Measurements from ENCODE around the gene TSPEAR. TPM values are rescaled to one million over a fixed set of nuclear protein-coding genes. Genes with fewer than 3 reads are reported as not detected.
"Not testable (repeated sequence)": the region's sequence is repeated elsewhere in the genome, so short reads cannot be mapped to it uniquely, and the experiment has no call there.

TSPEAR gene
- total RNA-seq, 6 experiments from 2014 or later: not detected

DNA sequence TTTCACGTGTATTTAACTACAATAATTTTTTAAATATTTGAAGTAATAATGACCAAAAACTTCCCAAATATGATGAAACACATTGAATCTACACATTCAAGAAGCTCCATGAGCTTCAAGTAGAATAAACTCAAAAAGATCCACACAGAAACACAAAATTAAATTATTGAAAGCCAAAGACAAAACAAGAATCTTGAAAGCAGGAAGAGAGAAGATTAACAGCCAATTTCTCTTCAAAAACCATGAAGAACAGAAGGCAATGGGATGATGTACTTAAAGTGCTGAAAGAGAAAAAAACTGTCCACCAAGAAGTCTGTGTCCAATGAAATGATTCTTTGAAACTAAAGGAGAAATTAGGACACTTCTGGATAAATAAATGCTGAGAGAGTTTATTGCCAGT lies 79.3 kb downstream of the TSPEAR start:
- Mint-ChIP-seq H3K27ac (no peak overlapping the region), H3K9me3 (peaks cover 37% of the 10 kb centered on the region), H3K27me3 (ENCODE audit: insufficient read depth) (peaks cover 2% of the 10 kb centered on the region), H3K4me3 (no peak overlapping the region), H3K4me1 (ENCODE audit: low read depth) (no peaks in the 10 kb centered on the region), H3K36me3 (ENCODE audit: low read depth) (peaks cover 10% of the 10 kb centered on the region; the same call in 1 of the 2 replicates)
- DNase-seq: no peak
- TF ChIP-seq, protein P1, sequence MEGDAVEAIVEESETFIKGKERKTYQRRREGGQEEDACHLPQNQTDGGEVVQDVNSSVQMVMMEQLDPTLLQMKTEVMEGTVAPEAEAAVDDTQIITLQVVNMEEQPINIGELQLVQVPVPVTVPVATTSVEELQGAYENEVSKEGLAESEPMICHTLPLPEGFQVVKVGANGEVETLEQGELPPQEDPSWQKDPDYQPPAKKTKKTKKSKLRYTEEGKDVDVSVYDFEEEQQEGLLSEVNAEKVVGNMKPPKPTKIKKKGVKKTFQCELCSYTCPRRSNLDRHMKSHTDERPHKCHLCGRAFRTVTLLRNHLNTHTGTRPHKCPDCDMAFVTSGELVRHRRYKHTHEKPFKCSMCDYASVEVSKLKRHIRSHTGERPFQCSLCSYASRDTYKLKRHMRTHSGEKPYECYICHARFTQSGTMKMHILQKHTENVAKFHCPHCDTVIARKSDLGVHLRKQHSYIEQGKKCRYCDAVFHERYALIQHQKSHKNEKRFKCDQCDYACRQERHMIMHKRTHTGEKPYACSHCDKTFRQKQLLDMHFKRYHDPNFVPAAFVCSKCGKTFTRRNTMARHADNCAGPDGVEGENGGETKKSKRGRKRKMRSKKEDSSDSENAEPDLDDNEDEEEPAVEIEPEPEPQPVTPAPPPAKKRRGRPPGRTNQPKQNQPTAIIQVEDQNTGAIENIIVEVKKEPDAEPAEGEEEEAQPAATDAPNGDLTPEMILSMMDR (IDR thresholded peaks at IDR 0.05): no peak

DNA sequence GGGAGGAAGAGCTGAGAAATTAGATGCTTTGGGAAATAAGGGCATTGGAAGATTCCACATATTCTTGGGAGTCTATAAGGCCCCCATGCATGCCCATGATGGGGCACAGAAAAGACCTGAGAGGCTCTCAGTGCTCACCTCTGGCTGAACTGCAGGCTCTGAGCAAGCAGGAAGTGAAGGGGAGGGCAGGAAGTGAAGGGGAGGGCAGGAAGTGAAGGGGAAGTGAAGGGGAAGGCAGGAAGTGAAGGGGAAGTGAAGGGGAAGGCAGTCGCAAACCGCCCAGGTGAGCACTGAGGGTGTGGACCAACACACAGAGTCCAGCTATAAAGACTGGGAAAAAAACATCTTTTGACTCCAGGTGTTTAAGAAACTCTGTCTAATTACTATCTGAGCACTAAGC lies 80.9 kb downstream of the TSPEAR start:
- TF ChIP-seq, protein P1 (IDR thresholded peaks at IDR 0.05): no peak
- Mint-ChIP-seq H3K4me1 (ENCODE audit: low read depth) (no peaks in the 10 kb centered on the region), H3K27ac (no peak overlapping the region), H3K27me3 (ENCODE audit: insufficient read depth) (peaks cover 3% of the 10 kb centered on the region), H3K4me3 (no peak overlapping the region), H3K36me3 (ENCODE audit: low read depth) (peaks cover 10% of the 10 kb centered on the region; the same call in 1 of the 2 replicates), H3K9me3 (peaks cover 46% of the 10 kb centered on the region)
- DNase-seq: no peak

- TF ChIP-seq, protein P1 (IDR thresholded peaks at IDR 0.05): no peak
- Mint-ChIP-seq H3K9me3 (peaks cover 58% of the 10 kb centered on the region), H3K27ac (no peak overlapping the region), H3K27me3 (ENCODE audit: insufficient read depth) (peaks cover 3% of the 10 kb centered on the region), H3K36me3 (ENCODE audit: low read depth) (peaks cover 14% of the 10 kb centered on the region; the same call in 1 of the 2 replicates), H3K4me3 (no peak overlapping the region), H3K4me1 (ENCODE audit: low read depth) (no peaks in the 10 kb centered on the region)
- no peak for DNase-seq
Measured at GRCh38 chr21:44628707-44629391, 82.5 kb downstream of the TSPEAR start.

GRCh38 chr21:44627831-44628233 lies 83.5 kb downstream of the TSPEAR start:
- not testable (repeated sequence) for DNase-seq; H3K4me1 Mint-ChIP-seq (ENCODE audit: low read depth); H3K27me3 Mint-ChIP-seq (ENCODE audit: insufficient read depth); H3K27ac Mint-ChIP-seq; H3K4me3 Mint-ChIP-seq
- Mint-ChIP-seq H3K9me3 (peaks cover 69% of the 10 kb centered on the region), H3K36me3 (ENCODE audit: low read depth) (peaks cover 20% of the 10 kb centered on the region; the same call in 1 of the 2 replicates)

- H3K36me3 Mint-ChIP-seq (ENCODE audit: low read depth): peaks cover 20% of the 10 kb centered on the region; the same call in 1 of the 2 replicates
- DNase-seq; H3K4me3 Mint-ChIP-seq; H3K27me3 Mint-ChIP-seq (ENCODE audit: insufficient read depth); H3K27ac Mint-ChIP-seq; H3K4me1 Mint-ChIP-seq (ENCODE audit: low read depth): not testable (repeated sequence)
- peaks cover 67% of the 10 kb centered on the region for H3K9me3 Mint-ChIP-seq
Measured at GRCh38 chr21:44627181-44627822, 84.1 kb downstream of the TSPEAR start.

DNA sequence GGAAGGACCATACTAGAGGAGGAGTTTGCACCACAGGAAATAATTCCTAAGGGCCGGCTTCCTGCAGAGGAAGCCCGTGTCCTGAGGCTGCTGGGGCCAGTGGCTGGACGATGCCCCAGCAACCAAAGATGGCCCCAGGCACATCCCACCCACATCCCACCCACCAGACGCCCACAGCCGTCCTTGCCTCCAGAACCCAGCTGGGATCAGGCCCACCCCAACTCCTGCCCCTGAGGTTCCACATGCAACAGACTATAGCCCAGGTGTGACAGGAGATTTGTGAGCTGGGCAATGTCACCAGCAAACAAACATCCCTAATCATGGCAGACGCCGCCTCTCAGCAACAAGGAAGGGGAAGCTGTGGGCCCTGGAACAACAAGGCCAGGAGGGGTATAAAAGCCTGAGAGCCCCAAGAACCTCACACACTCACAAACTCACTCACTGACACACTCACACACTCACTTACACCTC lies 84.7 kb downstream of the TSPEAR start, which contains the start of gene KRTAP10-9:
KRTAP10-9 (plus strand) TSS at position 421 of the 471 bp plus-strand sequence. CDS start 79 bp downstream, outside the sequence.
- TF ChIP-seq, protein P1 (IDR thresholded peaks at IDR 0.05): no peak
- Mint-ChIP-seq H3K27me3 (ENCODE audit: insufficient read depth) (peaks cover 3% of the 10 kb centered on the region), H3K4me1 (ENCODE audit: low read depth) (no peaks in the 10 kb centered on the region), H3K9me3 (peaks cover 61% of the 10 kb centered on the region), H3K4me3 (no peak within 1 kb of the TSS), H3K36me3 (ENCODE audit: low read depth) (peaks cover 15% of the 10 kb centered on the region; the same call in 1 of the 2 replicates), H3K27ac (no peak within 1 kb of the TSS)
- no peak for DNase-seq
